HG03457 (cell line): ENCODE results near the gene SALL1.

Experiments used
- ATAC-seq: cut with Tn5 transposase; IDR thresholded peaks from one replicate; pipeline ENCODE4 v1.9.1; 2021; ENCODE audit warnings: moderate number of reproducible peaks; ENCODE audit not compliant: unreplicated experiment

SALL1 gene

DNA sequence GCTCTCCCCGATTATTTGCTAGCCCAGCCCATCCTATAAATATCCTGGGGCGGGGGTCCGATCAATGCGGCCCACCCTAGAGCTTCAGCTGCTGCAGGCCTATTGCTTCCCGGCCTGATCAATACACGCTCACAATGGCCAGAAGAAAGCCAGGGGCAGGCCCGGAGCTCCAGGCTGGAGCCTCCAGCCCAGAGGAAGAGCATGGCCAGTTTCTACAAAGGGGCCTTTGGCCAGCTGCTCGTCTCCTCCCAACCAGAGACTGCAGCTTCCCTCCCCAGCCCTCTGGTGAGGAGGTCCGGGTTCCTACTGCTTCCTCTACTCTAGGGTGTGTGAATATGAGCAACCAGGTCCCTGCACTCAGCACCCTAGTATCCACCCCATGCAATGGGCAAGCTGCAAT, 36.7 kb downstream of the SALL1 start:
- ATAC-seq: no peak

DNA sequence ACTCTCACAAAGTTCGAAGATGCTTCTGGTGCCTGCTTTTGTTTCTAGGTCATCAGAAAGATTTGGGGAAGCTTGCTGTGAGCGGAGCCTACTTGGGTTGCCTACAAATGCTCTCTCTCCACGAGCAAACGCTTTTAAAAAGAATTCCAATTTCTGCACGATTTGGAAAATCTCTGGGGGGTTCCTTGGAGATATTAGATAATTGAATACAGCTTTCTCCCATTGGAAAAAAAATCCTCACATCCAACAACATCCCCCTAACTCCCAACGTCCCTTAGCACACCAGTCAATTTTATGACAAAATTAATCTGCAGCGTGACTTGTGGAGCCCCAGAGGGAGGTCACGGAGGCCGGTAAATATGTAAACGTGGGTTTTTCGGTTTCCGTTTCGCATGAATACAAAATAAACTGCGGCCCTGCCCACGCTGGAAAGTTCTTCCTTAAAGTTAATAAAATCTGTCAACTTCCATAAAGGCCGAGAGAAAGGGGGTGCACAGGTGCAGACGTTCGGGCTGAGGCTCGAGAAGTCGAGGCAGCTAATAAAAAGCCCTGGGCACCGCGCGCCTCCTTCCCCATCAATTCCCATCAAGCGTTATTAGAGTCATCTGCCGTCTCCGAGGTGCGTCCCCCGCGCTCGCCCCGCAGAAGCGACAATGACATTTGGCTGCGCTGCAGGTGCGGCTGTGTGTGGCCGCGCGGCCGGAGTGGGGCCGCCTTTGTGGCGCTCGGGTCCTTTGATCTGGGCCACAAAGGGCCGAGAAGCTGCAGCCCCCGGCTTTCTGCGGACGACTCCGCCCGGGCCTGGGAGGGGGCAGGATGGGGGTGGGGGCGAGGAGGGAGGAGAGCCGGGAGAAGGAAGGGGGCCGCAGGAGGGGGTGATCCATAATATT, 37.6 kb downstream of the SALL1 start:
- no peak for ATAC-seq

DNA sequence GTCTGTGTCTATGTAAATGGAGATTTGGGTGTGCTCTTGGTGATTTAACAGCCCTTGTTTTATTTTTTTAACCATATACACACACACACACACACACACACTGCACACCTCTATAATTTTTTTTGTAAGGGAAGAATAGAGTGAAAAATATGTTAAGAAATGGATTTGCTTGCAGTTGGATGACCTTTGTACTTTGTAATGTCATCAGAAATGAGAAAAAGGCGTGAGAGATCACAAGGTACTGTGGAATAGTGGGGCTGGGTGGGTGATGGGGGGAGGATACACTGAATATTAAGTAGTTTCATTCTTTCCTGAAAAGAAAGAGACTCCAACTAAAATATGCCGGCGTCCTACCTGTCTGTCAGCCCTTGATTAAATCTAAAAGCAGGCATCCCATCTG, 38.7 kb downstream of the SALL1 start:
- no peak for ATAC-seq

DNA sequence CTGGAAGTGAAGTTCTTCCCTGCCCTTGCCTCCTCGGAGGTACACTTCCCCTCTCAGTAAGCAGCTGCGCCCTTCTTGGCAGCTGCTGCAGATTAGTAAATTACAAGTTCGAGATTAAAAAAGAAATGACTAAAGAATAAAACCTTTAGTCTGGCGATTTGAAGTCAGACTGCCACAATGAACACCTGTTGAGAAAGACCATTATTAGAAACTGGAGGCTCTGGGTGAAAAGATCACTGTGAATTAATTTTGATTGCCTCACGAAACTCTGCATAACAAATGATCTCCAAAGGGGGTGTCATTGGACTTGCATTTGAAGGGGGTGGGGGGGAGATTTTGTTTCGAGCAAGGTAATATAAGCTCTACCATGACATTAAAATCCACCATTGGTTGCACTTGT, 39.3 kb downstream of the SALL1 start:
- no peak for ATAC-seq

DNA sequence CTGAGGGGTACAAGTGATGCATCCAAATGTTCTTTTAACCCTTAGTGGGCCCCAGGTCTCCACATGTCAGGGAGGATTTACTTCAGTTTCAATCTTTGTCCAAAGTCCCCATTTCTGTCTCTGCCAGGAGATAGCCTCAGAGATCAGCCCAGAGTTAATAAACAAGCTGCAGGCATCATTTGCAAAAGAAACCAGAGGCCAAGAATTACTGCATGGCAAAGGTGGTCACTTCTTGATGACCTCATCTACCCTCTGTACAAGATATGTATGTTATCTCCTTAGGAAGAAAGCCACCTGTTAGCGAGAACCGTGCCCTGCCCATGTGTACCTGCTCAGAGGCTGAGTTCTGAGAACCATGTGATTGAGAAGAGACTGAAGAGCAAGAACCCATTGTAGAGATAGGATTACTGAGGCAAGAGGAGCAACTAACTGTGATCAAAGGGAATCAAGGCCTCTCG, 40.3 kb downstream of the SALL1 start:
- no peak for ATAC-seq

DNA sequence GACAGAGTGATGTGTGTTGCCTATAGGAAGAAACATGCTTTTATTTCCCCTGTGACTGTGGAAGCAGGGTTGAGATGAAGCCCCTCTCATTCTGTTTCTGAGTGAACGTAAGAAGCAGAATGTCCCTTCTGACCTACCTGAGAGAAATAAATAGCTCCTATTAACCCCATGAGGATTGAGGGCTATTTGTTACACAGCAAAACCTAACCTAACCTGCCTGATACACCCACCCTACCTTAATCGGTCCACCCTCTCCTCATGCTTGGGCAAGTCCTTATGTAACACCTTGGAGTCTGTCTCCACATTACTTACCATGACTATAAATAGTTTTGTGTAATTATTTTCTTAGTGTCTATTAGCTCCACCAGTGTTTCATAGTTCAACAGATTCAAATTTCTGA, 41.9 kb downstream of the SALL1 start:
- ATAC-seq: no peak

DNA sequence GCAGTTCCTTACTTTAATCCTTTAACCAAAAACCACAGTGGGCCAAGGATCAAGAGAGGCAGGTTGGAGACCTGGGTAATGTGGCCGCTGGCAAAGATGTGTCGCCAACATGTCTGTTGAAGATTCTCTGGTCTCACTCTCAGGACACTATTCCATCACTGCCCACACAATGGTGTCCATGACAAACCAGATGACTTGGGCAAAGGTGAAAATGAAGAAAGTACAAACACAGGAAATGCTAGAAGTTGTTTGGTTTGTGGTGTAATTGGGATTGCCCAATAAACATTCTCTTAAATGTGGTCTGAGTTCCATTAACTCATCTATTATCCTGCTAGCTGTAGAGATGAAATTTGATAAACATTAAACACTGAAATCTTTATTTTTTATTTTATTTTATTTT, 43.3 kb downstream of the SALL1 start:
- no peak for ATAC-seq

DNA sequence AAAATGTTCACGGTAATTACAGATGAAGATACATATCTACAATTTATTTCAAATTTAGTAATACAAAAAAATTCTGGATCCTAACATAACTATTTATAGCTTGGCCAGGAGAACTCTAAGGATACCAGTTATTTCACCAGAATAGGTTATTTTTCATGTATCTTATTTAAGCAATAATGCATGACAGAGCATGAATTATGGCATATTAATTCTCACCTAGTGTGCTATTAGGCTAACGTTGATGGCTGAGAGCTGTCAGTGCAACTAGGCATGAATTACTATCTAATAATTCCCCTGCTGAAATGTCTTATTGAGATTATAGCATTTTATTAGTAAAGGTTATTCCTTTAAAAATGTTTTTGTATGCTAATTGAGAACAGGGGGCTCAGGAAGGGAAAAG, 44.5 kb downstream of the SALL1 start:
- ATAC-seq: no peak

DNA sequence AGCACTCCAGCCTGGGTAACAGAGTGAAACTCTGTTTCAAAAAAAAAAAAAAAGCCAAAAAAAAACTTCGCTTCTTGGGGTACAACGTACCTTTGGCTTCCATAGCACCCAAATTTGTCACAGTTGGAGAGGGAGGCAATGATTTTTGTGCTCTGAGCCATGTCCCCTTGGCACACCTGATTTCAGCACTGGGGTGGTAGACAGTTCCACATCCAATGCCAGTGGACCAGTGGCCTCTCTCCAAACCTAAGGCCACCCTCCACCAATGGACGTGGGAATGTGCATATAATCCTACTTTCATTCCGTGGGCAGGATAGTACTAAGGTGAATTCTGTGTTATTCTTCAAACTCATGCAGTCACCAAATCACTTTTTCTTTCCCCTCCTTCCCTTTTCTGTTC, 47.5 kb downstream of the SALL1 start:
- no peak for ATAC-seq

DNA sequence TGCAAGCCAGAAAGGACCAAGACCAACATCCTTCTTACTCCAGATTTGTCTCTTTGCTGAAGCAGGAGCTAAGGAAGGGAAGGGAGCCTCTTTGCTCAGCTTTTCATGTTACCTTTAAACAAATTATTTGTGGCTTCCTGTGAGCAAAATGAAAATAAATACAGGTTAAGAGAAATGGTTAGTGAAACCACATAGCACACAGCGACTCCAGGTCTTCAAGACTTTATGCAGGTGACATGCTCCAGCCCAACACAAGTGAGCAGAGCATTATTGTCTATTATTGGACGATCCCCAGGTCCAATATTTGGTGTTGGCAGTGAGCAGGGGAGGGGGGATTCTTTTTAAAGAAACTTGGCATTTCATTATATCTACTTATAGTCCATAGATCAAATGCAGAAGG, 53.3 kb downstream of the SALL1 start:
- no peak for ATAC-seq

DNA sequence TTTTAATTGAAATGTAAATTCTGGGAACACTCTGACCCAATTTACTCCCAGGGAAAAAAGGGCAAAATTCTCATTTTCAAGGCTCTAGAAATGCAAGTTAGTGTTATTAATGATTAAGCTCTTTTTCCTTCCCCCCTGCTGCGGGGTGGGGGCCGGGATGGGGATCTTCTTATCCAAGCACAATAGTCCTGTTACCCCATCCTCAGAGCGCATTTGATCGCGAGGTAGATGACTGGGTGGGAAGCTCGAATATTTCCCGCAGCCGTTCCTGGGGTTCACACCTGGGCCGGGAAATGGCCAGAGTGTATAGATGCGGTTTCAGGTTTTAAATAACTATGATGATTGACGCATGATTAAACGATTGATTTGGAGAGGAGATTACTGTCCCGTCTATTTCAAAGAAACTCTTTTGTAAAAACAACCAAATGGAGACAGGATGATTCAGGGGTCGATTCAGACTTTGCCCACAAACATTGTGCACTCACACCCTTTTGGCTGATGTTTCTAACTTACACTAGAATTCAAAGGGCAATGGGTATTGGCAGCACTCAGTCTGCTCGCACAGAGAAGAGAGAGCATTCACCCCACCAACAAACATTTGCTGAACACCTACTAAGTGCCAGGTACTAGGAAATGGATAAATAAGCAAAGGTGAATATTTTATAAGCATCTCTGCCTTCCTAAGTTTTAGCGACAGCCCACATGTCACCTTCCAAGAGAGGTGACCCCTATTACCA, 55.0 kb downstream of the SALL1 start:
- no peak for ATAC-seq

DNA sequence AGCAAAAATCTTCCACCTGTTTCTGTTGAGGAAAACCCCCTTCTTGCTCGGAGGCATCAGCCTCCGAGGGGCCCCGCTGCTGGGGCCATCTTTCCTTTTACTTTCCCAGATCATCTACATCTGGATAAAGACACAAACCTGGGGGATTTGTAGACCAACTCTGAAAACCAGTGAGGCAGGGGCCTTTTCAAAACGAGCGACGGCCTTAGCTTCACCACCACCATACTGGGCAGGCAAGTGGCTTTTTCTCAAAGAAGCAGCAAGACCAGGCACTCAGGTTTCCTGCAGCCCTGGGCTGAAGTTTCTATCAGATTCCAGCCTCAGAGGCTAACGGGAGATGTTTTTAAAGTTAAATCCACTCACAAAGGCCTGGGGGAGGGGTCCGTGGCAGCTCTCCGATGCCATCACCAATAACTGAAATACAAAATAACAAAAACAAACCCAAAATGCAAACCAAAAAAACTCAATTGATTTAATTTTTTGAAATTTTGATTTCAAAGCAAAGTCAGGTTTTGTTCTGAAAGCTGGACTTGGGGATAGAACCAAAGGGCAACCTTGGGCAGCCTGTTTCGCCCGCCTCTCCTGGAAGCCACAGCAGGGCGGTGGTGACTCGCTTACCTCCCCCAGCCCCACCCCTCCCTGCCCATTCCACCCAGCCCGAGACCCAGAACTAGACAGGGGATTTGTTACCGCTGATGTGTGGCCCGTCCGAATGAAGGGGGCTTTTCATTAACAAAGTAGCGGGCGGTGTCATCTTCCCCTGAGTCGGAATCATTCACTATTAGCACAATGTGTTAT, 55.8 kb downstream of the SALL1 start:
- ATAC-seq: no peak

DNA sequence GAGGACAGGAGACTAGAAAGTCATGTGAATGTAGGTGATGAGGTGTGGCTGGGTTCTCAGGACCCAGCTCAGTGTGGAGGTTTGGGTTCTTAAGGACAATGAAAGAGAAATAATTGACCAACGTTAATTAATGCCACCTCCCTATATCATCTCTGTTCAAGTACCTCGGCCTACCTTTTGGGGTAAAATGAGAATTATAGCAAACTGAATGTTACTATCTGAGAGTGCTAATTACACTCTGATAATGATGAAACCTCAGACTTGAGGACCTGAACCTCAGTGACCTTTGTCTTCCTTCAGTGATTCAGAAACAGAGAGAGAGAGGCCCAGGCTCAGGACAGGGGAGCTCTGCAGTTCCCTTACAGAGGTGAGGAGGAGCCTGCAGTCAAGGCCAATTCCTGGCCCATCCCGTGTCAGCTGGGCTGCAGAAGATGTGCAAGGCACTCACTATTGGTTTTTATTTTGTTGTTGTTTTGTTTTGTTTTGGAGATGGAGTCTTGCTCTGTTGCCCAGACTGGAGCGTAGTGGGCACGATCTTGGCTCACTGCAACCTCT, 57.3 kb downstream of the SALL1 start:
- ATAC-seq: no peak
